Heart right ventricle (tissue), 16 donors: Measurements from ENCODE around the gene CHPF. TPM values are rescaled to one million over a fixed set of nuclear protein-coding genes. Genes with fewer than 3 reads are reported as not detected.

Experiments used
- ATAC-seq, 8 donors: fragments of 200-7000 bp; cut with Tn5 transposase; one replicate each; pipeline ENCODE4 v1.9.1; 2020; ENCODE audit warnings: mild to moderate bottlenecking in 8 of 8, moderate library complexity in 8 of 8, moderate number of reproducible peaks in 1 of 8
- DNase-seq, 2 donors: peaks; one replicate each; pipeline ENCODE4 v3.0.0-alpha.2; 2020
- H3K27ac ChIP-seq, 10 donors: fragments of 200-600 bp; sonication (generic) in 2 of 10; one replicate each; pipeline versions ENCODE4 v1.5.0 to v1.8.0; 2020 to 2022; ENCODE audit warnings: mild to moderate bottlenecking in 3 of 10
- H3K27me3 ChIP-seq, 7 donors: fragments of 200-600 bp; one replicate each; pipeline ENCODE4 v1.8.0; 2021 to 2022; ENCODE audit warnings: mild to moderate bottlenecking in 2 of 7
- H3K36me3 ChIP-seq, 9 donors: fragments of 200-600 bp; sonication (generic) in 1 of 9; one replicate each; pipeline versions ENCODE4 v1.5.0 to v1.8.0; 2020 to 2022; ENCODE audit warnings: mild to moderate bottlenecking in 2 of 9
- H3K4me1 ChIP-seq, 9 donors: fragments of 200-600 bp; sonication (generic) in 1 of 9; one replicate each; pipeline versions ENCODE4 v1.5.0 to v1.8.0; 2020 to 2022; ENCODE audit warnings: mild to moderate bottlenecking in 4 of 9
- H3K4me3 ChIP-seq, 10 donors: fragments of 200-600 bp; sonication (generic) in 2 of 10; one replicate each; pipeline versions ENCODE4 v1.5.0 to v1.8.0; 2020 to 2022; ENCODE audit warnings: mild to moderate bottlenecking in 7 of 10, moderate library complexity in 2 of 10
- H3K9me3 ChIP-seq, 11 donors: fragments of 200-600 bp in 10 of 11; sonication (generic) in 2 of 11; one replicate each; pipeline versions ENCODE4 v1.5.0 to v1.8.0; 2013 to 2022; ENCODE audit warnings: mild to moderate bottlenecking in 2 of 11, control low read depth in 1 of 11, moderate library complexity in 1 of 11
- WGBS, 2 donors: extraction: QIAGEN DNeasy Blood & Tissue Kit; methylation state at CpG; one replicate each; pipeline ENCODE4 v1.1.7; 2013; ENCODE audit warnings: inconsistent platforms in 1 of 2; 5-methylcytosine and 5-hydroxymethylcytosine counted together
- intact Hi-C, 10 donors: fragments of 100-400 bp; cut with DNase I; formaldehyde crosslinking; loops; one replicate each; pipeline versions ENCODE4 v1.11.1 to v1.14.2; 2022
- polyA plus RNA-seq, 2 donors: library from polyadenylated mRNA; stranded (reverse); fragments of 200-250 nt; gene quantifications; one replicate each; pipeline ENCODE4 v1.2.3, GENCODE V29; 2013
- total RNA-seq, 10 donors: library from RNA; stranded (reverse); fragmentation: NEBNext Ultra II Directional in 3 of 10; extraction: Animal tissue kit (Norgen Biotek cat#: 25700) in 3 of 10; gene quantifications; one replicate each; pipeline versions ENCODE4 v1.2.1 to v1.2.4, GENCODE V29; 2021 to 2023
- TF ChIP-seq, protein P1 (sequence below), 9 donors: fragments of 200-600 bp; sonication (generic) in 2 of 9; IDR thresholded peaks; one replicate each; pipeline versions ENCODE4 v1.5.0 to v1.8.0; 2021 to 2022; ENCODE audit warnings: antibody characterized with exemption in 9 of 9, mild to moderate bottlenecking in 5 of 9, moderate library complexity in 1 of 9
- donor health status: Arrhythmogenic right ventricular cardiomyopathy.
- donor health status: ischemic (EF 13 %, LVEDD 7.1; RV severe dilation, severe dysfunction).
- donor health status: healthy with polysubstance abuse.
- donor health status: DM: no; HTN: yes; CAD: no.
- donor health status: DM: no; HTN: no; CAD: no.
- donor health status: ischemic (EF 25% LVEDD 6.9; RV normal size, moderate dysfunction).
- donor health status: ischemic (EF 25% LVEDD 5.7; RV mildly dilated, moderate dysfunction).
- donor health status: healthy.
- donor health status: DM: yes; HTN: yes; CAD: no.
- donor health status: Ischemic cardiomyopathy.
- donor health status: ischemic (EF 35%, LVEDD 5.7; RV mildly dilated, moderate dysfunction).
- donor health status: nonischemic (EF 11% LVEDD 7.7; RV severe dilation, severe dysfunction).
- donor health status: DM: yes; HTN: yes; CAD: no.
- donor health status: PGD.
- donor health status: ischemic (EF 29% LVEDD 5.4; RV normal size, mild dysfunction).
- donor health status: nonischemic (EF 23%, LVEDD 6.1; RV moderate dilation, normal function).

Gene CHPF
- total and polyA plus RNA-seq, 12 donors: 66.5 to 221 (median 95.9) TPM

DNA sequence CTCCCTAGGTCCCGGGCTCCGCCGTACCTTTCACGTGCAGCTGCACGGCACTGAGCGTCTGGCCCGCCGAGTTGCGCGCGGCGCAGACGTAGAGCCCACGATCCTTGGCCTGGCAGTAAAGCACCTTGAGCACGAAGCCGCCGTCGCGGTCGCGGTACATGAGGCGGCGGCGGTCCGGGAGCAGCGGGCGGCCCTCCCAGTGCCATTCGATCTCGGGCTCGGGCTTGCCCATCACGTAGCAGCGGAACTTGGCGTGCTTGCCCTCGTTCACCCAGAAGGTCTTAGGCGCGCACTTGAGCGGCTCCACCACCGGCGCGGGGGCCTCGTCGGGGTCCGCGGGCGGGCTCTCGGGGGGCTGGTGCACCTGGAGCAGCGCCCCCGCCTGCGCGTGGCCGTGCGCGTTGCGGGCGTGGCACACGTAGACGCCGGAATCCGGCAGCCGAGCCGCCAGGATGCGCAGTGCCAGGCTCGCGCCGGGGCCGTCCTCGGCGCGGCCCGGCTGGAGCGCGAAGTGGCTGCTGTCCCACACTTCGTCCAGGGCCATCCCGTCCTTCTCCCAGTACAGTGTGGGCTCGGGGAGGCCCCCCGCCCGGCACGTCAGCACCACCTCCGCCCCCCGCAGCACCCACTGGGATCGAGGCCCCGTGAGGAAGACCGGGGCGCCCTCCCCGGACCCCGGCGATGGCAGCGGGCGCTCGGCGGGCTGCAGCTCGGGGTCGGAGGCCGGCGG lies 26.8 kb upstream of the CHPF start:
- H3K27ac ChIP-seq: peak overlapping the region; percentile 65 to 95 (median 88)
- H3K9me3 ChIP-seq: no peaks in the 10 kb centered on the region
- ATAC-seq (peak in 5 of 8 donors; percentile 12 to 36 (median 29)), DNase-seq (peak in 1 of 2 donors; percentile 52)
- H3K36me3 ChIP-seq: peaks cover 0 to 36% (median 7%) of the 10 kb centered on the region in 9 donors
- H3K4me1 ChIP-seq: peaks cover 2 to 34% (median 13%) of the 10 kb centered on the region in 9 donors
- peaks cover 0 to 38% (median 0%) of the 10 kb centered on the region in 7 donors for H3K27me3 ChIP-seq
- peak overlapping the region; percentile 9 to 95 (median 70) for H3K4me3 ChIP-seq
- TF ChIP-seq, protein P1, sequence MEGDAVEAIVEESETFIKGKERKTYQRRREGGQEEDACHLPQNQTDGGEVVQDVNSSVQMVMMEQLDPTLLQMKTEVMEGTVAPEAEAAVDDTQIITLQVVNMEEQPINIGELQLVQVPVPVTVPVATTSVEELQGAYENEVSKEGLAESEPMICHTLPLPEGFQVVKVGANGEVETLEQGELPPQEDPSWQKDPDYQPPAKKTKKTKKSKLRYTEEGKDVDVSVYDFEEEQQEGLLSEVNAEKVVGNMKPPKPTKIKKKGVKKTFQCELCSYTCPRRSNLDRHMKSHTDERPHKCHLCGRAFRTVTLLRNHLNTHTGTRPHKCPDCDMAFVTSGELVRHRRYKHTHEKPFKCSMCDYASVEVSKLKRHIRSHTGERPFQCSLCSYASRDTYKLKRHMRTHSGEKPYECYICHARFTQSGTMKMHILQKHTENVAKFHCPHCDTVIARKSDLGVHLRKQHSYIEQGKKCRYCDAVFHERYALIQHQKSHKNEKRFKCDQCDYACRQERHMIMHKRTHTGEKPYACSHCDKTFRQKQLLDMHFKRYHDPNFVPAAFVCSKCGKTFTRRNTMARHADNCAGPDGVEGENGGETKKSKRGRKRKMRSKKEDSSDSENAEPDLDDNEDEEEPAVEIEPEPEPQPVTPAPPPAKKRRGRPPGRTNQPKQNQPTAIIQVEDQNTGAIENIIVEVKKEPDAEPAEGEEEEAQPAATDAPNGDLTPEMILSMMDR (IDR thresholded peaks at IDR 0.05): peak in 1 of 9 donors; percentile 20
- 6 to 12% methylated on average over 89 to 95 of the region's 95 CpGs for WGBS, 2 donors
- intact Hi-C loops: loop anchor here in 4 of 10 donors (2.0 to 5.0 kb wide), 6 partner anchors 26 to 72 kb away; partner anchors contain the start of genes CHPF (in 2 of the 4), SLC4A3 (in 1 of the 4) and STK11IP (in 1 of the 4)

DNA sequence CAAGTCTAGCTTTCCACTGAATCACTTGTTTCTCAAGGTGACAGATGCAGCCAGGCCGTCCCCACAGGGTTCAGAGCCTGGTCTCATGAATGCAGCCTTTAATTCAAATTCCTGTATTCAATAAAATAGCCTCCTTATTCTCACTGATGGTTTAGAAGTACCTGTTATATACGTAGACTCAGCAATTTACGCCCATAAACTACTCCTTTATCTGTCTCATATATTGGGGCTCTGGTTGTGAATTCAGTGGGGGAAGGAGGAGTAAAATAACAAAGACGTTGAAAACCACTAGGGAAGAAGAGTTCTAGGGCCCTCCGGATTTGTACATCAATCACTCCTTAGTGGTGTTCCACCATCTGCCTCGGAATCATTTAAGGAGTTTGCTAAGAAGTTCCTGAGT lies 26.0 kb upstream of the CHPF start:
- H3K36me3 ChIP-seq: peaks cover 0 to 43% (median 8%) of the 10 kb centered on the region in 9 donors
- H3K4me1 ChIP-seq: peaks cover 2 to 34% (median 13%) of the 10 kb centered on the region in 9 donors
- peaks cover 0 to 38% (median 0%) of the 10 kb centered on the region in 7 donors for H3K27me3 ChIP-seq
- peak overlapping the region in 7 of 10 donors; percentile 64 to 75 (median 70) for H3K4me3 ChIP-seq
- DNase-seq (no peak), ATAC-seq (no peak)
- no peaks in the 10 kb centered on the region for H3K9me3 ChIP-seq
- TF ChIP-seq, protein P1 (IDR thresholded peaks at IDR 0.05): no peak
- peak overlapping the region in 6 of 10 donors; percentile 65 to 95 (median 92) for H3K27ac ChIP-seq
- 70 to 75% methylated on average over 6 of the region's 6 CpGs for WGBS, 2 donors
- intact Hi-C loops: loop anchor here in 5 of 10 donors (2.0 to 10.0 kb wide), 7 partner anchors 27 to 73 kb away; partner anchors contain the start of genes CHPF (in 2 of the 5), SLC4A3 (in 2 of the 5) and STK11IP (in 1 of the 5)

DNA sequence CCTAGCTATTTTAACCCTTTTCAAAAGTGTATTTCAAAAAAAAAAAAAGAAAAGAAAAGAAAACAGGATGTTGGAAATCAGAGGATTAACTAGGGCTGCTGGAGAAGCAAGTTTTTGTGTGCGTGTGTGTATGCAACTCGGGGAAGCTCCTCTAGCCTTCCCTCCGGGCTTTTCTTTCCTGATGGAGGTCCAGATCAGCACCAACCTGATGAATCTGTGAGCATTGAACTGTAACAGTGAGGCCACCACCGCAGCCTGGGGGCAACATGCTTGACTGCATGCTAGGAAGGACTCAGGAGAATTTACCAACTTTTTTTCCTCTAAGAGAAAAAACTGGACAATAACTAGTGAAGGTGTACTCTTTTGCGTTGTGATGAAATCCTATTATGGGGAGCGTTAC lies 25.4 kb upstream of the CHPF start:
- H3K4me1 ChIP-seq: peaks cover 2 to 34% (median 13%) of the 10 kb centered on the region in 9 donors
- peaks cover 0 to 49% (median 12%) of the 10 kb centered on the region in 9 donors for H3K36me3 ChIP-seq
- intact Hi-C loops: loop anchor here in 2 of 10 donors (5.0 to 10.0 kb wide), 2 partner anchors 58 to 66 kb away; partner anchors contain the start of gene SLC4A3 (in 1 of the 2)
- peaks cover 0 to 38% (median 0%) of the 10 kb centered on the region in 7 donors for H3K27me3 ChIP-seq
- H3K27ac ChIP-seq: no peak overlapping the region
- no peak for ATAC-seq
- WGBS, 2 donors: 90% methylated on average over 6 of the region's 6 CpGs
- H3K4me3 ChIP-seq: no peak overlapping the region
- no peak for DNase-seq
- TF ChIP-seq, protein P1 (IDR thresholded peaks at IDR 0.05): no peak
- H3K9me3 ChIP-seq: no peaks in the 10 kb centered on the region

DNA sequence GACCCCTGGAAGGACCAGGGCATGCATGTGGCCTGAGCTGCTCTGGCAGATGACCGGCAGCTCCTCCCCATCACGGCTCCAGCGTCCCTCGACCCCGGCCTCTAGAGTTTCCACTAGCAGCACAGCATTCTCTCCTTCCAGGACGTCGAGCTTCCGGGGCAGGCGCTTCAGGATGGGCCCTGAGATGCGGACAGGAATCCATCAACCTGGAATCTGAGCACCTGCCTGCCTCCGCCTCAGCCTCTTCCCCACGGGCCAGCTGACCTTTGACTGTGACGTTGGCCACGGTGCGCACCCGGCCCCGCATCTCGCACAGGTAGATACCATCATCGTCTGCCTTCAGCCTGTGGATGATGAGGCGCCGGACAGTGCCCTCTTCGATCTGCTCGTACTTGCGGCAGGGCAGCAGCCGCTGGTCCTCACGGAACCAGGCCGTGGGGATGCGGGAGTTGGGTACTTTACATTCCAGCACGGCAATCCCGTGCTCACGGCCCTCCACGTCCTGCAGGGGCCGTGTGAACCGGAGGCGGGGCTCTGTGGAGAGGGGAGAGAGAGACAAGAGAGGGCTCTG lies 24.3 kb upstream of the CHPF start:
- intact Hi-C loops: loop anchor here in 2 of 10 donors (5.0 to 10.0 kb wide), 2 partner anchors 59 to 67 kb away; partner anchors contain the start of gene SLC4A3 (in 1 of the 2)
- no peak overlapping the region for H3K27ac ChIP-seq

More for the DNA sequence above, 24.3 kb upstream of the CHPF start:
- H3K36me3 ChIP-seq: peaks cover 0 to 61% (median 12%) of the 10 kb centered on the region in 9 donors
- H3K9me3 ChIP-seq: no peaks in the 10 kb centered on the region
- peaks cover 0 to 38% (median 0%) of the 10 kb centered on the region in 7 donors for H3K27me3 ChIP-seq
- TF ChIP-seq, protein P1 (IDR thresholded peaks at IDR 0.05): no peak
- H3K4me1 ChIP-seq: peaks cover 2 to 34% (median 13%) of the 10 kb centered on the region in 9 donors
- no peak for ATAC-seq
- H3K4me3 ChIP-seq: no peak overlapping the region
- WGBS, 2 donors: 81 to 87% methylated on average over 35 of the region's 35 CpGs
- no peak for DNase-seq
